Stomach (tissue), 4 donors: ENCODE data around the gene IMMT.

Experiments
- CTCF ChIP-seq, 7 experiments: fragments of 450-650 bp in 4 of 7; fragments of 200-600 bp in 3 of 7; sonication (generic) in 3 of 7; IDR thresholded peaks; one replicate each; pipeline ENCODE4 v1.5.1; 2016 to 2019; ENCODE audit warnings: antibody characterized with exemption in 7 of 7, control low read depth in 2 of 7, mild to moderate bottlenecking in 1 of 7
- POLR2A ChIP-seq, 4 donors: fragments of 450-650 bp; IDR thresholded peaks; one replicate each; pipeline ENCODE4 v1.6.1; 2016; ENCODE audit warnings: antibody characterized with exemption in 4 of 4, control low read depth in 2 of 4, mild to moderate bottlenecking in 1 of 4, moderate library complexity in 1 of 4
- POLR2AphosphoS5 ChIP-seq, 3 donors: sonication (generic); formaldehyde crosslinking; IDR thresholded peaks; one replicate each; pipeline ENCODE4 v1.6.1; 2016; ENCODE audit warnings: antibody characterized with exemption in 3 of 3

DNA sequence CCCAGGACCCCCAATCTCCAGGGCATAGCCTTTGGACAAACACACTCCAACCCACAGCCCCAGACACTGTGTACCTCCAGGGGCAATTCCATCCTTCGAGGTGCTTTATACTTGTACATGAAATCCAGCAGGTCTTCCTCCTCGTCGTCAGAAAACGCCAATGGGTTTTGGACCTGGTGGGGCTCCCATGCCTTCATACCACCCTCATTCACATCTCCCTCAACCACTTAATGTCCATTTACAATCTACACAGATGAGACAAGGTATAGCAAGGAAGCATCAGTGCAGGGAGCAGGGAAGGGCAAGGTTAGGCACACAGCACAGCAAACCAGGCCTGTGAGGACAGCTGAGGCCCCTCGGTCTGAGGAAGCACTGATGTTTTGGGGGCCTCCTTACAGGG is 24.6 kb upstream of the IMMT start:
- no peak for TF ChIP-seq POLR2AphosphoS5 (IDR thresholded peaks at IDR 0.05)
- no peak for TF ChIP-seq CTCF (IDR thresholded peaks at IDR 0.05)
- TF ChIP-seq POLR2A (IDR thresholded peaks at IDR 0.05), result no peak
